GM21529 (cell line): Measurements from ENCODE around the gene ZFR2.
"Not testable (repeated sequence)": the region's sequence is repeated elsewhere in the genome, so short reads cannot be mapped to it uniquely, and the experiment has no call there.

Source experiments
- ATAC-seq: cut with Tn5 transposase; IDR thresholded peaks from one replicate; pipeline ENCODE4 v1.9.1; 2021; ENCODE audit not compliant: unreplicated experiment

ZFR2 gene

DNA sequence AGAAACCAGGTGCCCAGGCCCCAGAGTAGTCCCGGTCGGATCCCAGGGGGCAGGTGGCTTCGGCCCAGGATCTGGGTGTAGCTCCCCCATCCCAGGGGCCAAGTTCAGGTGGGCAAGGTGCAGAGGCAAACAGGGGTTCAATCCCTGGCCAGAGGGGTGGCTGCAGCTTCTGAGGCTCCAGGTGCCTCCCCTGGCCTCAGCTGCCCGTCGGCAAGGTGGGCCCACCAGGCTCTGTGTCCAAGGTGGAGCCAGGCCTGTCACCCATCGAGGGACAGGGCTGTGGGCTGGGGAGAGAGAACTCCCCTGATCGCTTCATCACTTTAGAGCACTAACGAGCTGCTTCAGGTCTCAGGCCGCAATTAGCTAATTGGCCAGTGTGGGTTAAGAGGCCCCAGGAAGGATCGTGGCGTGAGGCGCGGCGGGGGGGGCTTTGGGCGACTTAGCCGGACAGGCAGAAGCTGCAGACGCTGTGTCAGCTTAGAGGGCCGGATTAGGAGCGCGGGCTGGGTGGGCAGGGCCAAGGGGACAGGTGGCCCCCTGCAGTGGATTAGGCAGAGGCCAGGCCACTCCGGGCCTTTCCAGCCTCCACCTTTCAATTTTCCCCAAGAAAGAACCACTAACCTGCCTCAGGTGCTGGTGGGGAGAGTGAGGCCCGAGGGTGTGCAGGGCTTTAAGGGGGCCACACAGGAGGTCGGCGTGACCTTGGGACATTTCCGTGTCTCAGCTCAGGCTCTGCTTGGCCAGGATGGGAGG, 94.0 kb downstream of the ZFR2 start:
- no peak for ATAC-seq

DNA sequence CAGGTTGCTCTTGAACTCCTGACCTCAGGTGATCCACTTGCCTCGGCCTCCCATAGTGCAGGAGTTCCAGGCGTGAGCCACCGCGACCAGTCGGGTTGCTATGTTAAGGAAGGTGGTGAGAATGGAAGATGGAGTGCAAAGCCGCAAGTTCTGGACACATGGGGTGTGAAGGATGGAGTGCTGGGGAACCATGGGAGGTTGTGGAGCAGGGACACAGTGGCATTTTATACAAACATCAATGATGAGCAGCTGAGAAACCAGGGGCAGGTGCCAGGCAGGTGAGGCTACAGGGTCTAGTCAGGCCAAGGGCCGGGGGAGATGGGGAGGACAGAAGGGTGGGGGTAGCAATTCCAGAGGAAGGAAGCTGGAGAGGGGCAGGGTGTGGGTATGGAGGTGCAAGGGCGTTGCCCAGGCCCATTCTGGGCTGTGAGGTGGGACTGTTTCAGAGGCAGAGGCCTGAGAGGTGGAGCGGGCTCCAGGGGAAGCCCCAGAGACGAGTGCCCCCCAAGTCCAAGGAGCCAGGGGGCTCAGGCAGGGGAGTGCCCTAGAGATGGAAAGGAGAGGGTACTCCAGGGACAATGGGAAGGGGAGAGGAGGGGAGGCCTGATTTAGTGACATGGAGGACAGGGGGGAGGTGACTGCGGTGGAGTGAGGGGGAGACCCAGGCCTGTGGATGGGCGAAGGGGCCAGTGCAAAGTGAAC, 94.9 kb downstream of the ZFR2 start:
- ATAC-seq, result no peak

DNA sequence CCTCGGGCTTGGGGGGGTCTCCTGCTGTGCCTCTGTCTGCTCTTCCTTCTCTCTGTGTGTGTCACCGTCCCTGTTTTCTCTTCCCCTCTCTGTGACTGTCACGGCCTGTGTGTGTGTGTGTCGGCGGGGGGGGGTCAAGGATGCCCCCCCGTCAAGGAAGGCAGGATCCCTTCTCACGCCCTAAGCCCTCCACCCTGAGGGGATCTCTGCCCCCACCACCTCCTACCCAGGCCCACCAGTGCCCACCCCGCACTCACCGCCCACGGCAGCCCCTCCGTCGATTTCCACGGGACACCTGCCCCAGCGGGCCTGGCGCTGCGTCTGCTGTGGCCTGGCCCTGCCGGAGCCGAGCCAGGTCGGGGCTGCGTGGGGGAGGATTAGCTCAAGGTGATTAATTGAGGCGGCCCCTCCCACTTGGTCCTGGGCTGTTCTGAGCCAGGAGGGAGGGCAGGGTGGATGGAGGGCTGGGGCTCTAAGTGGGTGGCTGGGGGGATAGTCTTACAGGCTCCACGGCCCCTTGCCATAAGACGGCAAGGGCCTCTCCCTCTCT, 96.9 kb downstream of the ZFR2 start, which contains the start of gene RAX2:
Gene RAX2, minus strand, starts transcription at position 323 of the 550 bp plus-strand sequence. CDS start 486 bp downstream, outside the sequence.
- ATAC-seq, result no peak

DNA sequence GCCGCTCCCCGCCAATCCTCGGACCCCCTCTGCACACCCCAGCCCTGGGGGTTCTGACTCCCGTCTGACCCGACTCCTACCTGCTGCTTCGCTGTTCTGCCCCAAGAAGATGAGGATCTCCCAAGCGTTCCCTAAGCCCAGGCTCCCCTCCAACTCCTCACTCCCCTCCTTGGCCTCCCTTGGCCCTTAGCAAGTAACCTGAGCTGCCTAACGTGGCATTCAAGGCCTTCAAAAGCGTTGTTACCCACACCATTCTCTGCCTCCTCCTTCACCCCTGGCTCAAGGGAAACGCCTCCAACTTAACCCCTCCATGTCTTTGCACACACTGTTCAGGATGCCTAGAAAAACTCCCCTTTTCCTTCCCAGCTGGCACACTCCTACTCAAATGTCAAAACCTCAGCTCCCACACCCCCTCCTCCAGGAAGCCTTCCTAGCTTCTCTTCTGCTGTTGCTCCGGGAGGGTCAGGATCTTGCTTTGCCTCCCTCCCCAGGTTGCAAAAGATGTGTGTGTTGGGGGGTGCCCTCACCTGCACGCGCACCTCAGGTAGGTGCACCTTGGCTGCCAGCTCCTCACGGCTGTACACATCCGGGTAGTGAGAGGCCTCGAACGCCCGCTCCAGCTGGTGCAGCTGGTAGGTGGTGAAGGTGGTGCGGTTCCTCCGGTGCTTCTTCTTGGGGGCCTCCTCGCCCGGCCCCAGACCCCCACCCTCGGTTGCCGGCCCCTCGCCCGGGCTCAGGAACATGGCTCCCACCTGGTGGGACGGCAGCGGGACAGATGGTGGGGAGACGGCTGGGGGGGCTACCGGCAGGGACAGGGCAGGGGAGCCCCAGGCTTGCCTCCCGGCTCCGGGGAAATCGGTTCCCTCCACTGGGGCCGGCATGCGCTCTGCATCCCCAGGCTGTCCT, 97.6 kb downstream of the ZFR2 start:
- ATAC-seq, result no peak

DNA sequence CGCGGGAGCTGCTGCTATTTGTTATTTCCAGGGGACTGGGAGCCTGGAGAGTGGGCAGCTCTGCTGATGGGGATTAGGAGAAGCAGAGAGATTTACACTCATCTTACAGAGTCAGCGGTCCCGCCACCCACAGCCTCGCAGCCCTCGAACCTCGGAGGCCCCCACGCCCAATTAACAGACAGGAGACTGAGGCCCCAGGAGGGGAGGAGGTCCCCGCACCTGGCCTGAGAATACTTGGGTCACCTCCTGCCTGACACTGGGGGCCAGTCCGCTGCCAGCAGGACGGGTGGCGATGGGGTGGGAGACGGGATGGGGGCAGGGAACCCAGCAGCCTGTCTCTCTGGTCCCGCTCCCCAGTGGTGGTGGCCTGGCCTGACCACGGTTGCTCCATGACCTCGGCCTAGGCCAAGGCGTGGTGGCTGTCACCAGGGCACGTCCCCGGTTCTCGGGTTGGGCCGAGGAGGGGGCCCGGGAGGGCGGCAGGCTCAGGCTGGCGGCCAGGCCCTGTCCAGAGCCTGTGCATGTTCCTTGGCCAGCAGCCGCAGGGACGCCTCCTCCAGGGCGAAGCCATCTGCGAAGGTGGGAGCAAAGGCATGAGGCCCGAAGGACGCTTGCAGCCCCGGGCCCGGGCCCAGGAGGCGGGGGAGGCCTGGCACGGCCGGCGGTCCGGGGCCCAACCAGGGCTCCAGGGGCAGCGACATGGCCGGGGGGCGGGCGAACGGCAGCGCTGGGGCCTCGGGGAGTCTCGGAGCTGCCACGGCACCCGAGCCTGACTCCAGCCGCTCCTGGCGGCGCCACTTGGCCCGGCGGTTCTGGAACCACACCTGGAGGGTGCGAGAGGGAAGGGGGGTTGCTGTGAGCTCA, 98.5 kb downstream of the ZFR2 start:
- no peak for ATAC-seq

DNA sequence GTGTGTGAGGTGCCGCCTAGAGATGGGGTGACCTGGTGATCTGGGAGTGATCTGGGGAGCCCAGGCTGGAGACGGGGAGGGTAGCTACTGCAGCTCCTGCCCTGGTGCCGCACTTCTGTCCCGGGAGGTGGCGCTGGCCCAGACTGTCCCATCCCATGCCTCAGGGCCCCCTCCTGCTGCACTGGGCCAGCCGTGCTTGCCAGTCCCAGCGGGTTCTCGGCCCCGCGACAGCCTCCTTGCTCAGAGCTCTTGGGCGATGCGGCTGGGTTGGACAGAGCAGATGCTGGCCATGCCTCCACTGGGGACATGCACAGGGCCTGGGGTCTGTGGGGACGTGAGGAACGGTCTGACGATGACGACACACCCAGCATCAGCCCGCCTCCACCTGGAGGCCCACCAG, 99.3 kb downstream of the ZFR2 start:
- ATAC-seq, result no peak

DNA sequence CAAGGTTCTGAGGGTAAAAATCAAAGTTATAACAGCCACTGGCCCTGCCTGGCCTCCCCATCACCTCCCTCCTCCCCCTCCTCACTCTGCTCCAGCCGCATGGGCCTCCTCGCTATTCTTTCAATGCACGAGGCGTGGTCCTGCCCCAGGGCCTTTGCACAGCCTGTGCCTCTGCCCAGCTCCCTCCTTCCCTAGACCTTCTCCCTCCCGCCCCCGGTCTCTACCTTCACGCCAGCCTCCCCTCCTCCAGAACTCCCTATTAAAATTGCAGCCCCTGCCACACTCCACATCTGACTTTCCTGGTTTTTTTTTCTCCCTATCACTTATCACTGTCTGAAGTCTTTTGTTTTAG, 100.1 kb downstream of the ZFR2 start:
- ATAC-seq, result no peak

DNA sequence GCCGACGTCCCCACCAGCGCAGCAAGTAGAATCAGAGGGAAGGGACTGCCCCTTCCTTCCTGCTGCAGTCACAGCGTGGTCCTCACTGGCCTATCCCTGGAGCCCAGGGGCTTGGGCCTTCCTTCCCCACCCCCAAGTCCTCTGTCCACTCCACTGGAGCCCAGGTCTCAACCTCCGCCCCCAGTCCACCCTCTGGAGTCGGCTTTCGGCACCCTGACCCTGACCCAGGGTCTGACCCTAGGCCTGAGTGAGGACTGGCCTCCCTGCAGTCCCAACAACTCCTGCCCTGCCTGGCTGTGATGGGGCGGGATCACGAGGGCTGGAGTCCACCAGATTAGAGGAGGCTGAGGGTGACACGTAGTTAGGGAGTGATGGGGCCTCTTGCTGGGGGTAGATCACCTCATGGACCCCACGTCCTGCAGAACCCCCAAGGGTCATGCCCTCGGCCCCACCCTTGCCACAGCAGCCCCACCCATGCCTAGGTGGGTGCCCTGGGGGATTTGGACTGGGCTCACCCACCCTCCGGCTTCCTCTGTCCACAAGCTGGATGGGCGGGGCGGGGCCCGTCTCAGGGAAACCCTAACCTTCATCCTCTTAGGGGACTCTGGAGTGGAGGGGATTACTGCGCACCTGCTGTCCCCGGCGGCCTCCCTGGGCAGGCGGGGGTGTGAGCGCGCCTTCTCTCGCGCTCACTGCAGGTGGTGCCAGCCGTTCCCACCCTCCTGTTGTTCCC, 100.7 kb downstream of the ZFR2 start:
- ATAC-seq, result no peak

DNA sequence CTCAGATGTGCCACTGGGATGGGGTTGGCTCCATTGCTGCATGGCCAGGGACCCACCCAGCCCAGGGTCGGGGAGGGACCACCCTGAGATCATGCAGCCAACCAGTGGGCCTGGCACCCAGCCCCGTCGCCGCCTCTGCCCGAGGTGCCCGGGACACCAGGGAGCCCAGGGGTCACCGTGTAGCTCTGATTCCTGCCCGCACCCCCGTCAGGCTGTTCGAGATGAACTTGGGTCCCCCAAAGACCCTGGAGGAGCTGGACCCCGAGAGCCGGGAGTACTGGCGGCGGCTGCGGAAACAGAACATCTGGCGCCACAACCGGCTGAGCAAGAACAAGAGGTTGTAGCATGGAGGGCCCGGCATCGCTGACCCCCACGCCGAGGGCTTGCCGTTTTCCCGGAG, 101.8 kb downstream of the ZFR2 start:
- no peak for ATAC-seq

DNA sequence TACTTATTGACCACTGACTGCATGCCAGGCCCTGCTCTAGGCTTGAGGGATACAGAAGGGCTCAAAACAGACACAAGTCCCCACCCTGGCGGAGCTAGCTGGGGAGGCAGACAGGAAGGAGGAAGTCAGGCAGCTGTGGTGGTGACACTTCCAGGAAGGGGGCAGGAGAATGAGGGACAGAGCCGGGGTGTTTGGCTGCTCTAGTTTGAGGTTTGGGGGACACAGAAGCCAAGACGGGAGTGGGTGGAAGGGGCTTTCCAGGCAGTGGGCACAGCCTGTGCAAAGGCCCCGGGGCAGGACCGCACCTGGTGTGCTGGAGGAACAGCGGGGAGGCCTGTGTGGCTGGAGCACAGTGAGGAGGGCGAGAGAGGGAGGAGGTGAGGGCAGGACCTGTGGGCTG, 102.3 kb downstream of the ZFR2 start:
- no peak for ATAC-seq

DNA sequence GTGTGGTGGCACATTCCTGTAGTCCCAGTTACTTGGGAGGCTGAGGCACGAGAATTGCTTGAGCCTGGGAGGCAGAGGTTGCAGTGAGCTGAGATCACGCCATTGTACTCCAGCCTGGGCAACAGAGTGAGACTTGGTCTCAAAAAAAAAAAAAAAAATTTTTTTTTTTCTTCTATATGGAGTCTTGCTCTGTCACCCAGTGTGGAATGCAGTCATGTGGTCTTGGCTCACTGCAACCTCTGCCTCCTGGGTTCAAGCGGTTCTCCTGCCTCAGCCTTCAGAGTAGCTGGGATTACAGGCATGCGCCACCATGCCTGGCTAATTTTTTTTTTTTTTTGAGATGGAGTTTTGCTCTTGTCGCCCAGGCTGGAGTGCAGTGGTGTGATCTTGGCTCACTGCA, 103.1 kb downstream of the ZFR2 start:
- ATAC-seq, result not testable (repeated sequence)

DNA sequence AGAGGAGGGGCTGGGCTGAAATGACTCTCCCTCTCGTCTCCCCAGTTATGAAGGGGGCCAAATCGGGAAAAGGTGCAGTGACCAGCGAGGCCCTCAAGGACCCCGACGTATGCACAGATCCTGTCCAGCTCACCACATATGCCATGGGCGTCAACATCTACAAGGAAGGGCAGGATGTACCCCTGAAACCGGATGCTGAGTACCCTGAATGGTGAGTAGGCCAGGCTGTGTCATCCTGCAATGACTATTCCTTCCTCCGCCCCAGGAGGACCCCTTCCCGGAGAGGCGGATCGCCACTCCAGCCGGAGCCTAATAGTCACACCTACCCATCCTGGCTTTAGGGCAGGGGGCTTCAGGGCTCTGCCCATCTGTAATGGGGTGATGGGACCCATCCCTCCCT, 103.7 kb downstream of the ZFR2 start:
- no peak for ATAC-seq

DNA sequence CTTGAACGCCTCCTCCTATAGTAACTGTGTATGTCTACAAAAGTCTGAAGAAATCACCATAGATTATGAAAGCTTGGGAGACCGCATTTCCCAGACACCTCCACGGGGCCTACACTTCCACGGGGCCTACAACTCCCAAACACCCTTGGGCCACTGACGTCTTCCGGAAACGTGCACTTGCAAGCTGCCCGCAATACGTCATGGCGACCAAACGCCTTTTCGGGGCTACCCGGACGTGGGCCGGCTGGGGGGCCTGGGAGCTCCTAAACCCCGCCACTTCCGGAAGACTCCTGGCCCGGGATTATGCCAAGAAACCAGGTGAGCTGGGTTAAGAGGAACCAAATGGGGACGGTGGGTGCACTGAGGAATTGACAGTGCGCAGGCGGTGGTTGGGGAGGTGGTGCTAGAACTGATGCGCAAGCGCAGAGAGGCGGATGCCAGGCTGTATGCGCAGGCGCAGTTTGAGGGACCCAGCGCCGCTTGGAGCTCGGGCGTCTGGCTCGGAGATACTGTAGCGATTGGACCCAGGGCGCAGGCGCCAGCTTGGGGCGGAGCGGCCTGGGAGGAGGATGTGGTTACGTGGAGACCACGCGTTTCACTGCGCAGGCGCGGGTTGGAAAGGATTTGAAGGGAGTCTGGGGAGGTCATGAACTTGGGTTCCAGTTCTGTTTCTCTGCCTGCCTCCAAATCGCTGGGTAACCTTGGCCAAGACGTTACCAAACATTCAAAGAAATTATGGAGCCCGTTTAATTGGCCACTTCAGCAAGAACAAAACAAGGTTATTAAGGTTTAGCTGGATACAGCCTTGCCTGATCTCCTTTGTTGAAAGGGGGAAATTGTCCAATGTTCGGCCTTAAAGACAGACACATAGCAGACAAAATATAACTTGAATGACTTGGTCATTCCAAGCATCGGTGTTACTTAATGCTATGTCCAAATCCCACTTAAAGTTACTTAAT, 106.1 kb downstream of the ZFR2 start, which contains the start of gene MRPL54:
Gene MRPL54, plus strand, starts transcription at position 182 of the 959 bp plus-strand sequence. Its CDS starts 19 bp downstream, at position 201.
- peak; percentile 72 for ATAC-seq

DNA sequence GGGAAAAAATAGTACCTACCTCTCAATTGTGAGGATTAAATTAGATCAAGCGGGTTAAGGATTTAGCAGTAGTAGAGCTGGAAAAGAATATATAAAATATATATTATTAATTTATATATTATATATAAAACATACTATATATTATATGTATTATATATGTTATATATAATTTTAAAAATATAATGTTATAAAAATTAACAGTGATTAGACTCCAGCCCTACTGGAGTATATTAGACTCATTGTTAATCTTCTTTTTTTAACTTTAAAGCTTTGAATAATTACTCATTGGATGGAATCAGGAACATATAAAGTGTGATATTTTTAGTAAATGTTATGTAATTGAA, 106.7 kb downstream of the ZFR2 start:
- ATAC-seq, result no peak

DNA sequence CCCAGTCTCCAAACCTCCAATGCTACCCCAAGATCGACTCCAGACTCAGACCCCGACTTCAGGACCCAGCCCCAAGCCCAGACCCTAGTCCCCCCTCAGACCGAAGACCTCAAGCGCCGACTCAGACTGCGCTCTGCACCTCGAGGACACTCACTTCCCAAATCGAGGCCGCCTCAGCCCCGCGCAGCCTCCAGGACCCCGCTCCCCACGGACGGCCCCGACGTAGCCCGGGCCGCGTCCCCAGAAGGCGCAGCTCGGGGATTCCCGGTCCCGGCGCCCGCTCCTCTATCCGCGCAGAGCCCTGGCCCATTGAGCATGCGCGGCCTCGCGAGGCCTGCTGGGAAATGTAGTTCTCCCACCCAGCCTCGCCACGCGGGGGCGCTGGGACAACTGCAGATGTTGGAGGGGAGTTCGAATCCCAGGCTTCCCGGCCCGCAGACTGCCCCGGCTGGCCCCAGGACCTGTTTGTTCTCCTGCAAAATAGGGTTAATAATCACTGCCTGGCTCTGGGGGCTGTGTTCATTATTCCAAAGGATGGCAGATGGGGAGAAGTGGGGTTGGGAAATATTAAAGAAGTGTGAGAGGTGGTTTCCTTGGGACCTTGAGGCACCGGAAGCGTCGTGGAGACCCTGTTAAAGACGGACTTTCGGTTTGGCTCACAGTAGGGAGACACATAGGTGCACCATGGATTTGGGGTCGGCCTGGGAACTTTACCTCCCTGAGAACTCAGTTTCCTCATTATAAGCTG, 107.3 kb downstream of the ZFR2 start, which contains the start of gene APBA3:
Gene APBA3, minus strand, starts transcription at position 311 of the 748 bp plus-strand sequence. CDS start 1,428 bp downstream, outside the sequence.
- ATAC-seq, result peak; percentile 43

DNA sequence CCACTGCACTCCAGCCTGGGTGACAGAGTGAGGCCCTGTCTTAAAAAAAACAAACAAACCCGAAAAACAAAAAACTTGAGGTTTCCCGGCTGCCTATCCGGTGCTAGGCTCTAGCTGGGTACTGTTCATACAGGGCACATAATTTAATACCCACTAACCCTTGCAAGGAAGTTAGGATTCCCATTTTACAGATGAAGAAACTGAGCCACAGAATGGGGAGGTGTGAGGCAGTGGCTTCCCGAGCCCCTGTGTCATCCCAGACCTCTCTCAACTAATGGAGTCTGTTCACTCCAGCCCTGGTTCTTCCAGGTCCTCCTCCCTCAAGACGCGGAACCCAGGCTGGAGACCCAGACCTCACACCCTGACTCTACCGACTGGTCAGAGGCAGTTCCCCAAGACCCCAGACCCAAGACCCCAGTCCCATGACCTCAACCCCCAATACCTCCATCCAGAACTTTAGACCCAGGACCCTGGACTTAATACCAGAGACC, 107.9 kb downstream of the ZFR2 start:
- no peak for ATAC-seq

DNA sequence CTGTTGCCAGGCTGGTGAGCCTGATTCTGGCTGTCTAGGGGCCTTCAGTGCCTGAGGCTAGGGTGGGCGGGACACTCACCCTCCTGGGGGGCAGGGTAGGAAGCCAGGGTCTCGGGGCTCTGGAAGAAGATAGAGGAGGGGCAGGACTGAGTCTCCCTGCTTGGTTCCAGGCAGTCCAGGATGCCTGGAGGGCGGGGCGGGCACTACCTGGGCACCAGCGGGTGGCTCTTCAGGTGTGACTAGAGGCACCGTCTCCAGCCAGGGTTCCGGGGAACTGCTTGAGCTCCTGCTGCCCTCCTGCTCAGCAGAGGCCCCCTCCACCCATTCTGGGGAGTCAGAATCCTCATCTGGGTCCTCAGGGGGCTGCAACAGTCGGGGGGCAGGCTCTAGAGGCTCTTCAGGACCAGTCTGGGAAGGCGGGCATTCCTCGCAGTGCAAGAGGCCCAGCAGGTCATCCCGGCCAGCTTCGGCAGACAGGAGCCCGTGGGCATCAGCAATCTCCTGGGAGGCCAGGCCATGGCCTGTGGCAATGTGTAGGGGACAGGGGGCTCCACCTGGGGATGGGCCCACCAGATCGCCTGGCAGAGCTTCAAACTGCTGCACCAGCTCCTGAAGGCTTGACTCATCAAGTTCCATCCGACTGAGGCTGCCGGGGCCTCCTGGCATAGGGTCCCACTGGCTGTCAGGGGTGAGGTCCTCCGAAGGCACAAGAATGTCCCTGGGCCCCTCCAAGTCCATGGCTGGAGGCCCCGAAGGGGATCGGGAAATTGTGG, 109.2 kb downstream of the ZFR2 start:
- no peak for ATAC-seq
